ENCODE measurements around the gene NDE1.

Gene NDE1

GRCh38 chr16:15631730-15632409, 18.2 kb upstream of the NDE1 start:
- peaks cover 70% of the 10 kb centered on the region for H3K36me3 ChIP-seq (ENCODE audit: insufficient read depth, low read length)
- no peaks in the 10 kb centered on the region for H3K9me3 ChIP-seq (replicated peaks; ENCODE audit: low read length)
- no peak overlapping the region for H3K4me3 ChIP-seq (ENCODE audit: low read length)
- H3K27me3 ChIP-seq (ENCODE audit: control insufficient read depth, insufficient read depth, low read length): no peaks in the 10 kb centered on the region
- H3K9ac ChIP-seq (ENCODE audit: low read depth, low read length): no peak overlapping the region
- peaks cover 9% of the 10 kb centered on the region for H3K4me1 ChIP-seq (ENCODE audit: control insufficient read depth, insufficient read depth, low read length)
- no peak overlapping the region for H3K4me2 ChIP-seq (ENCODE audit: low read length)

- Histone ChIP-seq H3K36me3 (ENCODE audit: insufficient read depth, low read length) (peaks cover 66% of the 10 kb centered on the region), H3K4me1 (ENCODE audit: control insufficient read depth, insufficient read depth, low read length) (peaks cover 12% of the 10 kb centered on the region)
Observed at GRCh38 chr16:15635926-15636325, 14.1 kb upstream of the NDE1 start.

DNA sequence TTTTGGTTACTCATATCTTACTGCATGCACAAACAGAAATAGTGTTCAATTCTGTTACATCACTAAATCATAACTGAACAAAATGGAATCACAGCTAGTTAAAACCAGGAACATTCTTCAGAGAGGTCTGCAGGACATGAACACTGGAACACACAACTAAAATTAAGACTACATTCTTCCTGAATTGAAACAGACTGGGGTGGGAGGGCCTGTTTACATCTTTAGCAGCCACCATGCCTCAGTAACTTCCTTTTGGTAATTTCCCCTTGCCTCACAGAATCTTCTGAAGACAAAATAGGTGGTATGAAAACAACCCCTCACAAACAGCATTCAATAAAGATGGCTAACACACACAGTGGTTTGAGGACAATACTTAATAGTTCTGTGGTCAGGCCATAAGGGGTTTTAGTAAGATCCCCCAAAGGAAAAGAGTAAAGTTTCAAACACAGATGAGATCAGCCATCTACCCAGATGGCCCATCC, 13.6 kb upstream of the NDE1 start:
- Histone ChIP-seq H3K4me2 (ENCODE audit: low read length) (no peak overlapping the region), H3K27me3 (ENCODE audit: control insufficient read depth, insufficient read depth, low read length) (no peaks in the 10 kb centered on the region), H3K4me1 (ENCODE audit: control insufficient read depth, insufficient read depth, low read length) (peaks cover 15% of the 10 kb centered on the region), H3K9me3 (replicated peaks; ENCODE audit: low read length) (no peaks in the 10 kb centered on the region), H3K4me3 (ENCODE audit: low read length) (no peak overlapping the region), H3K36me3 (ENCODE audit: insufficient read depth, low read length) (peaks cover 62% of the 10 kb centered on the region), H3K9ac (ENCODE audit: low read depth, low read length) (no peak overlapping the region)

More at GRCh38 chr16:15635926-15636325, 14.1 kb upstream of the NDE1 start:
- Histone ChIP-seq H3K9me3 (replicated peaks; ENCODE audit: low read length) (no peaks in the 10 kb centered on the region), H3K9ac (ENCODE audit: low read depth, low read length) (no peak overlapping the region), H3K4me2 (ENCODE audit: low read length) (no peak overlapping the region), H3K27me3 (ENCODE audit: control insufficient read depth, insufficient read depth, low read length) (no peaks in the 10 kb centered on the region), H3K4me3 (ENCODE audit: low read length) (no peak overlapping the region)

DNA sequence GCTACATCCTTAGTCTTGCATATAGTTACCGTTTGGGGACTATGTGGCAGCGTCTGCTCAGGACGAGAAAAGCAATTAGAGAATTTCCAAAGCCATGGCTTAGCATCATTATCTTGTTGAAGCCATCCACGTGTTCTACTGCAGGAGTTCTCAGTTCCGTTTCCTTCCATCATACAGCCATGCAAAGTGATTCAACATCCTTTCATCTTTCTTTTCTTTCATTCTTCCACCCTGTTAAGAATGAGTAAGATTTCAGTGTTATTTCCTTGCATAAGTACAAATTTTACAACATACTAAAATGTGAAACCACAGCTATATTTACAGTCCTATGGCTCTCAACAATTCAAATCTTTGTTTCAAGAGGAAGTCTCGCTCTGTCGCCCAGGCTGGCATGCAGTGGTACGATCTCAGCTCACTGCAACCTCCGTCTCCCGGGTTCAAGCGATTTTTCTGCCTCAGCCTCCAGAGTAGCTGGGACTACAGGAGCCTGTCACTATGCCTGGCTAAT, 10.9 kb upstream of the NDE1 start:
- Histone ChIP-seq H3K9me3 (replicated peaks; ENCODE audit: low read length) (no peaks in the 10 kb centered on the region), H3K4me3 (ENCODE audit: low read length) (no peak overlapping the region), H3K4me1 (ENCODE audit: control insufficient read depth, insufficient read depth, low read length) (peaks cover 28% of the 10 kb centered on the region), H3K4me2 (ENCODE audit: low read length) (no peak overlapping the region), H3K9ac (ENCODE audit: low read depth, low read length) (no peak overlapping the region), H3K36me3 (ENCODE audit: insufficient read depth, low read length) (peaks cover 39% of the 10 kb centered on the region), H3K27me3 (ENCODE audit: control insufficient read depth, insufficient read depth, low read length) (no peaks in the 10 kb centered on the region)

DNA sequence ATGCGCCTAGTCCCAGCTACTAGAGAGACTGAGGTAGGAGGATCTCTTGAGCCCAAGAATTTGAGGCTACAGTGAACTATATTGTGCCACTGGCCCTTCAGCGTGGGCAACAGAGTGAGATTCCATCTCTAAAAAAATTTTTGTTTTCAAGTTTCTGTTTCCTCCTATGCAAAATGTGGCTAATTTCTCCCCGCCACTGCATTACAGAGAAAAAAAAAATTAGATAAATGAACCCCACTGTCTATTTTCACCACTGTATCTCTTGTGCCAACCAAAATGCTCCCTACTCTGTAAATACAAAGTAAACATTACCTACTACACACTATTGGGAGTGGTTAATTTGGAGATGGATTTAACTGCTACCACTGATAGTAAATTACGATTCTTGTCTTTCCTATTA, 9.1 kb upstream of the NDE1 start:
- Histone ChIP-seq H3K27me3 (ENCODE audit: control insufficient read depth, insufficient read depth, low read length) (no peaks in the 10 kb centered on the region), H3K4me2 (ENCODE audit: low read length) (peak overlapping the region; percentile 26), H3K36me3 (ENCODE audit: insufficient read depth, low read length) (peaks cover 22% of the 10 kb centered on the region), H3K9ac (ENCODE audit: low read depth, low read length) (peak overlapping the region; percentile 100), H3K9me3 (replicated peaks; ENCODE audit: low read length) (no peaks in the 10 kb centered on the region), H3K4me3 (ENCODE audit: low read length) (no peak overlapping the region), H3K4me1 (ENCODE audit: control insufficient read depth, insufficient read depth, low read length) (peaks cover 34% of the 10 kb centered on the region)

- Histone ChIP-seq H3K4me3 (ENCODE audit: low read length) (peak overlapping the region; percentile 98), H3K9ac (ENCODE audit: low read depth, low read length) (peak overlapping the region; percentile 100), H3K4me1 (ENCODE audit: control insufficient read depth, insufficient read depth, low read length) (peaks cover 25% of the 10 kb centered on the region)
Observed at GRCh38 chr16:15641753-15642556, 8.1 kb upstream of the NDE1 start.

DNA sequence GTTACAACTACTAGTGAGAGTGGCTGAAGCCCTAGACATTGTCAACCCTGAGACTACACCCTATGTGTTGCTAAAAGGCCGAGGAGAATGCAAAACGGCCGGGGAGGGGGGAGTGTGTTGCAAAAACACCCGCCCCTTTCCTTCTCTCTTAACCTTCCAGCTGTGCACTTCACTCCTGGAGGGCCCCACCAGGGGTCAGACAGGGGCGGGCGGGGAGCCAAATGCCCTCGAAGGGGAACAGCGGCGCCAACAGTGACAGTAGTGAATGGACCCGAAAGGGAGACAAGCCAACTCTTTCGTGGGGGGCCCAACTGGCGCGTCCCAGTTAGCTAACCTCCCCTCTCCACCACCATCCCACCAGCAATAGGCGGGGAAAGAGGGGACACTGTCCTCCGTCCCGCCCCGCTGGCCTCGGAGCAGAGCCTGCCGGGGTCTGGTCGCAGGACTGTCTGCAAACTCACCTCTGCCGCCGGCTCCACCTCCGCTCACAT, 7.4 kb upstream of the NDE1 start:
- H3K4me1 ChIP-seq (ENCODE audit: control insufficient read depth, insufficient read depth, low read length): peaks cover 24% of the 10 kb centered on the region
- H3K9me3 ChIP-seq (replicated peaks; ENCODE audit: low read length): no peaks in the 10 kb centered on the region
- H3K36me3 ChIP-seq (ENCODE audit: insufficient read depth, low read length): peaks cover 9% of the 10 kb centered on the region
- H3K27me3 ChIP-seq (ENCODE audit: control insufficient read depth, insufficient read depth, low read length): no peaks in the 10 kb centered on the region
- H3K4me2 ChIP-seq (ENCODE audit: low read length): peak overlapping the region; percentile 88
- peak overlapping the region; percentile 100 for H3K9ac ChIP-seq (ENCODE audit: low read depth, low read length)
- peak overlapping the region; percentile 98 for H3K4me3 ChIP-seq (ENCODE audit: low read length)

More at GRCh38 chr16:15641753-15642556, 8.1 kb upstream of the NDE1 start:
- peak overlapping the region; percentile 88 for H3K4me2 ChIP-seq (ENCODE audit: low read length)
- H3K9me3 ChIP-seq (replicated peaks; ENCODE audit: low read length): no peaks in the 10 kb centered on the region
- H3K36me3 ChIP-seq (ENCODE audit: insufficient read depth, low read length): peaks cover 16% of the 10 kb centered on the region
- H3K27me3 ChIP-seq (ENCODE audit: control insufficient read depth, insufficient read depth, low read length): no peaks in the 10 kb centered on the region

DNA sequence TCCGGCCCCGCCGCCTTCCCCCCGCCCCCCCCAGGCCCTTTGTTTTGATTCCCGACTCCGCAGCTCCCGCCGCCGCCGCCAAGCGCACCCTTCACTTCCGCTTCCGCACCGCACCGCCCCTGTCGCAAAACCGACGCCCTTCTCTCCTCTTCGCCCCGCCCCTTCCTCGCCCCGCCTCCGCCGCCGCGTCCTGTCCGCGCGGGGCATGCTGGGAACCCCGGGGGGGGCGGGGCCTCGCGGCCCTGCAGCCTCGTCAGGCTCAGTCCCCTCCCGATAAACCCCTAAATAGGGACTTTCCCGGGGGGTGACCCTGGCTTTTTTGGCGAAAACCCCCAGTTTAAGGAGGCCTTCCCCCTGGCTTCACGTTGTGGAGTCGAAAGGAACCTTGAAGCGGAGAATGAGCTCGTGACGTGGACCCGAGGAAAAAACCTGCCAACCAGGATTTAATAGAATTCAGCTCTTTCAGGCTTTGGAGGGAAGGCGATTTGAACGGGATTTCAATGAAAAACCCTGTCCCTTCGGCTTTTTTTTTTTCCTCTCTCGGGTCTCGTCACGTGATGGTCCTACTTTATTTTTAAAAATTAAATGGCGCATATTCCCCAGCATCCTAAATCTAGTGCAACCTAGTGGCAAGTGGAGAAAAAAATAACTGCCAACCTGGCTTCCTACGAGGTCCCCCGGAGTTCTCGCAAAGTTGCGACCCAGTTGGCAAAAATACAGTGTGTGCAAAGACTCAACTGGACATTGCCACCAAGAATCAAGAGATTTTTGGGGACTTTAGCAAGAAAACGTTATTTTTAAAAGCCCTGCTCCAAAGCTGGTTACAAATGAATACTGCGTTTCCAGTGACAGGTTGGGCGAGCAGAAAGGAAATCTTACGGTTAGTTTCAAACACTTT, 6.7 kb upstream of the NDE1 start, which contains the start of gene MARF1:
Gene MARF1, minus strand, starts transcription at position 107 of the 898 bp plus-strand sequence. CDS start 3,921 bp downstream, outside the sequence.
- Histone ChIP-seq H3K4me3 (ENCODE audit: low read length) (peak within 1 kb of the TSS; percentile 98), H3K27me3 (ENCODE audit: control insufficient read depth, insufficient read depth, low read length) (no peaks in the 10 kb centered on the region), H3K36me3 (ENCODE audit: insufficient read depth, low read length) (peaks cover 8% of the 10 kb centered on the region), H3K9ac (ENCODE audit: low read depth, low read length) (peak within 1 kb of the TSS; percentile 100), H3K4me1 (ENCODE audit: control insufficient read depth, insufficient read depth, low read length) (peaks cover 24% of the 10 kb centered on the region), H3K9me3 (replicated peaks; ENCODE audit: low read length) (no peaks in the 10 kb centered on the region), H3K4me2 (ENCODE audit: low read length) (peak within 1 kb of the TSS; percentile 95)

DNA sequence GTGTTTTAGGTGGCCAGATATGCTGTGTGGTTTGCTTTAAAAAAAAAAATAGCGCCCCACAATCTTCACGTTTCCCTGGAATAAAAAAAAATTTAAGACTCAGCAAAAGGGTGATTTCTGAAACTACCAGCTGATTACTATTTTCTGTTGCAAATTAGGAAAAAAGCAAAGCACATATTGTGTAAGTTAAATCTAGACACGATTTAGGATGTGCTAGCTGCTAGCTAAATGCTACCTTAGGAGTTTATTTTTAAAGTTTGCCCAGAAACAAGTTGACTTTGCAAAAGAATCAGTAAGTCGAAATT, 6.1 kb upstream of the NDE1 start:
- peaks cover 24% of the 10 kb centered on the region for H3K4me1 ChIP-seq (ENCODE audit: control insufficient read depth, insufficient read depth, low read length)
- no peaks in the 10 kb centered on the region for H3K27me3 ChIP-seq (ENCODE audit: control insufficient read depth, insufficient read depth, low read length)
- H3K9me3 ChIP-seq (replicated peaks; ENCODE audit: low read length): no peaks in the 10 kb centered on the region
- H3K36me3 ChIP-seq (ENCODE audit: insufficient read depth, low read length): peaks cover 4% of the 10 kb centered on the region
- peak overlapping the region; percentile 96 for H3K4me3 ChIP-seq (ENCODE audit: low read length)
- H3K9ac ChIP-seq (ENCODE audit: low read depth, low read length): peak overlapping the region; percentile 100
- H3K4me2 ChIP-seq (ENCODE audit: low read length): peak overlapping the region; percentile 95

DNA sequence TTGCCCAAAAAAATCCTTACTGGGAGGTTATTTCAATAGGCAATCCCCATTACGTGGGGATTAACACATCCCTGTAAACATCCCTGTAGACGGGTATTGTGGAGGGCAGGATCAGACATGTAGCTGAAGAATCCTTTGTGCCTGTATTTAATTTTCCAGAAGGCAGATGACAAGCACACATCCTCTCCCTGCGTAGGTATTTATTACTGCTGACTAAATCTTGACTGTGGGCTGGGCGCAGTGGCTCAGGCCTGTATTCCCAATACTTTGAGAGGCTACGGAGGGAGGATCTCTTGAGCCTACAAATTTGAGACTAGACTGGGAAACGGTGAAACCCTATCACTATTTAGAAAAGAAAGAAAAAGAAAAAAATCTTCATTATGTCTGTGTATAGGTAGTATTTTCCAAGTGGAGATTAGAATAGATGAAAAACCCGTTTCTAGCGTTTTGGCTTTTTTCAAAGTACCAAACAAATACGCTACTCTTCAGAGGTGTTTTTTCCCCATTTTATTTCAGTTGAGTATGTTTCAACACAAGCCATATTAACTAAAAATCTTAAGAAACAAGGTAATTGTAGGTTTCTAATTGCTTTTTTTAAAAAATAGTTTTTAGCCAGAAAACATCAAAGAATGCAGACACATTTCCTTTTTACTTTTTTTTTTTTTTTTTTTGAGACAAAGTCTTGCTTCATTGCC, 5.6 kb upstream of the NDE1 start:
- no peaks in the 10 kb centered on the region for H3K27me3 ChIP-seq (ENCODE audit: control insufficient read depth, insufficient read depth, low read length)
- peaks cover 27% of the 10 kb centered on the region for H3K4me1 ChIP-seq (ENCODE audit: control insufficient read depth, insufficient read depth, low read length)
- H3K4me3 ChIP-seq (ENCODE audit: low read length): peak overlapping the region; percentile 96
- H3K4me2 ChIP-seq (ENCODE audit: low read length): peak overlapping the region; percentile 95
- peak overlapping the region; percentile 100 for H3K9ac ChIP-seq (ENCODE audit: low read depth, low read length)
- H3K36me3 ChIP-seq (ENCODE audit: insufficient read depth, low read length): no peaks in the 10 kb centered on the region
- H3K9me3 ChIP-seq (replicated peaks; ENCODE audit: low read length): no peaks in the 10 kb centered on the region
